HL-60 (cell line): ENCODE data around the gene CCDC183.
"Not testable (repeated sequence)": the region's sequence is repeated elsewhere in the genome, so short reads cannot be mapped to it uniquely, and the experiment has no call there.

Experiments
- DNase-seq, 2 experiments: peaks; one replicate each; pipeline ENCODE4 v3.0.0-alpha.2; 2010 to 2020; ENCODE audit warnings: low read depth in 1 of 2, low spot score in 1 of 2
- H3K27ac ChIP-seq: fragments of 250-450 bp; sonication (Bioruptor Pico); replicated peaks from 2 replicates; pipeline ENCODE4 v1.5.1; 2020; ENCODE audit warnings: mild to moderate bottlenecking, moderate library complexity
- H3K27me3 ChIP-seq: fragments of 250-450 bp; sonication (Bioruptor Pico); 2 replicates; pipeline ENCODE4 v1.5.1; 2021; ENCODE audit warnings: mild to moderate bottlenecking, moderate library complexity; ENCODE audit not compliant: insufficient read depth, poor library complexity, severe bottlenecking
- H3K4me3 ChIP-seq: replicated peaks from 2 replicates; pipeline ENCODE4 v1.5.1; 2011; ENCODE audit warnings: mild to moderate bottlenecking, control low read depth, low read length; ENCODE audit not compliant: insufficient read depth
- GABPA ChIP-seq: IDR thresholded peaks from 2 replicates; pipeline ENCODE4 v1.6.1; 2012; ENCODE audit warnings: low read depth
- POLR2AphosphoS5 ChIP-seq: IDR thresholded peaks from 2 replicates; pipeline ENCODE4 v1.6.1; 2012; ENCODE audit warnings: low read depth
- REST ChIP-seq: IDR thresholded peaks from 2 replicates; pipeline ENCODE4 v1.6.1; 2012; ENCODE audit warnings: low read depth; ENCODE audit not compliant: insufficient replicate concordance
- SPI1 ChIP-seq: IDR thresholded peaks from 2 replicates; pipeline ENCODE4 v1.6.1; 2012; ENCODE audit warnings: low read depth, mild to moderate bottlenecking, borderline replicate concordance
- TF ChIP-seq, protein P1 (sequence below): IDR thresholded peaks from one replicate; pipeline ENCODE4 v1.5.1; 2011; ENCODE audit warnings: low read length, control low read depth, inconsistent platforms; ENCODE audit not compliant: insufficient read depth

CCDC183 gene

DNA sequence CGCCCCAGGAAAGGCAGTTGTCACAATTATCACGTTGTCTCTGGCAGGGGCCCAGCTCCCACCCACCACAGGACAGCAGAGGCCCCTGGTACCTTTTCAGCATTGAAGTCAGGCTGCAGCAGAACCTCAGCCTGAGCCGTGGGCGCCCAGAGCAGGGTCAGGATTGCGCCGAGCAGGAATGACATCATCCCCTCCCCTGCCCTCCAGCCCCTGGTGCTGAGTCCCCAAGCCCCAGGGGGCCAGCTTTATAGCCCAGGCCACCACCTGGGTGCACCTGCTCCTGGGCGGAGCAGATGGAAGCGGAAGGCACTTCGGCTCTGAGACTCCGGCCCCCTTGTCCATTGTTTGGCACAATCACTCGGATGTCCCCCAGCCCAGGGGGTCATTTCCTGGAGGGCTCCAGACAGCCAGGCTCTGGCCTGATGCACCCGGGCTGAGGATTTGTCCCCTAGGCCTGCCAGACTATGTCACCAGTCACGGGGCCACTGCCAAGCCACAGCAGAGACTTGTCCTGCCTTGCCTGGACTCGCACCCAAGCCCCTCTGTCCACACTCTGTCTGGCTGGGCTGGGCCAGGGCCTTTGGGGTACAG lies 31.7 kb upstream of the CCDC183 start, which contains the start of gene LCN15:
LCN15 (minus strand) TSS at position 218 of the 591 bp plus-strand sequence; CDS start at position 188, 30 bp downstream.
- no peak for TF ChIP-seq GABPA
- TF ChIP-seq POLR2AphosphoS5: no peak
- TF ChIP-seq REST: no peak
- TF ChIP-seq SPI1: no peak
- TF ChIP-seq, protein P1, sequence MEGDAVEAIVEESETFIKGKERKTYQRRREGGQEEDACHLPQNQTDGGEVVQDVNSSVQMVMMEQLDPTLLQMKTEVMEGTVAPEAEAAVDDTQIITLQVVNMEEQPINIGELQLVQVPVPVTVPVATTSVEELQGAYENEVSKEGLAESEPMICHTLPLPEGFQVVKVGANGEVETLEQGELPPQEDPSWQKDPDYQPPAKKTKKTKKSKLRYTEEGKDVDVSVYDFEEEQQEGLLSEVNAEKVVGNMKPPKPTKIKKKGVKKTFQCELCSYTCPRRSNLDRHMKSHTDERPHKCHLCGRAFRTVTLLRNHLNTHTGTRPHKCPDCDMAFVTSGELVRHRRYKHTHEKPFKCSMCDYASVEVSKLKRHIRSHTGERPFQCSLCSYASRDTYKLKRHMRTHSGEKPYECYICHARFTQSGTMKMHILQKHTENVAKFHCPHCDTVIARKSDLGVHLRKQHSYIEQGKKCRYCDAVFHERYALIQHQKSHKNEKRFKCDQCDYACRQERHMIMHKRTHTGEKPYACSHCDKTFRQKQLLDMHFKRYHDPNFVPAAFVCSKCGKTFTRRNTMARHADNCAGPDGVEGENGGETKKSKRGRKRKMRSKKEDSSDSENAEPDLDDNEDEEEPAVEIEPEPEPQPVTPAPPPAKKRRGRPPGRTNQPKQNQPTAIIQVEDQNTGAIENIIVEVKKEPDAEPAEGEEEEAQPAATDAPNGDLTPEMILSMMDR: no peak
- Histone ChIP-seq H3K27ac (no peak within 1 kb of the TSS), H3K4me3 (no peak within 1 kb of the TSS), H3K27me3 (no peaks in the 10 kb centered on the region)
- DNase-seq: no peak

- Histone ChIP-seq H3K4me3 (no peak overlapping the region), H3K27ac (no peak overlapping the region), H3K27me3 (no peaks in the 10 kb centered on the region)
- TF ChIP-seq, protein P1: no peak
- no peak for TF ChIP-seq SPI1
- no peak for TF ChIP-seq REST
- TF ChIP-seq POLR2AphosphoS5: no peak
- TF ChIP-seq GABPA: no peak
- DNase-seq: no peak
These were observed 31.1 kb upstream of the CCDC183 start for GRCh38 chr9:136765041-136765440.

DNA sequence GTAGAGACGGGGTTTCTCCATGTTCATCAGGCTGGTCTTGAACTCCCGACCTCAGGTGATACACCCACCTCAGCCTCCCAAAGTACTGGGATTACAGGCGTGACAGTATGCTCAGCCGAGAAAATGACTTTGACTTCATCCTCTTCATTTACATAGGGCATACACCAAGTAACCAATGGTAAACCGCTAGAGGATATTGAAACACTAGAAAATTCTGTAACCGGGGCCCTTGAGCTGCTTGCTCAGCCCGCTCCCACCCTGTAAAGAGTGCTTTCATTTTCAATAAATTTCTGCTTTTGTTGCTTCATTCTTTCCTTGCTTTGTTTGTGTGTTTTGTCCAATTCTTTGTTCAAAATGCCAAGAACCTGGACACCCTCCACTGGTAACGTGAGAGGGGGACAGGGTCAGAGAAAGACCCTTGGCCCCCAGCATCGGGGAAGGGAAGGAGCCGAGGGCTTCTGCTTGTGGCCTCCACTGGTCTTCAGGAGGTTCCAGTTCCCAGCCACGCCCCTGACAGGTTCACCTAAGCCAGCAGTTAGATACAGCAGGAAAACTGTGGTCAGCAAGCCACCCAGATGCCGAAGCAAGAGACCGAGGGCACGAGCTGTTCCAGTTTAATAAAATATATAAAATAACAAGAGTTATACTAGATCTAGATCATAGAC lies 30.3 kb upstream of the CCDC183 start:
- H3K27ac ChIP-seq, DNase-seq, H3K4me3 ChIP-seq, H3K27me3 ChIP-seq: not testable (repeated sequence)

DNA sequence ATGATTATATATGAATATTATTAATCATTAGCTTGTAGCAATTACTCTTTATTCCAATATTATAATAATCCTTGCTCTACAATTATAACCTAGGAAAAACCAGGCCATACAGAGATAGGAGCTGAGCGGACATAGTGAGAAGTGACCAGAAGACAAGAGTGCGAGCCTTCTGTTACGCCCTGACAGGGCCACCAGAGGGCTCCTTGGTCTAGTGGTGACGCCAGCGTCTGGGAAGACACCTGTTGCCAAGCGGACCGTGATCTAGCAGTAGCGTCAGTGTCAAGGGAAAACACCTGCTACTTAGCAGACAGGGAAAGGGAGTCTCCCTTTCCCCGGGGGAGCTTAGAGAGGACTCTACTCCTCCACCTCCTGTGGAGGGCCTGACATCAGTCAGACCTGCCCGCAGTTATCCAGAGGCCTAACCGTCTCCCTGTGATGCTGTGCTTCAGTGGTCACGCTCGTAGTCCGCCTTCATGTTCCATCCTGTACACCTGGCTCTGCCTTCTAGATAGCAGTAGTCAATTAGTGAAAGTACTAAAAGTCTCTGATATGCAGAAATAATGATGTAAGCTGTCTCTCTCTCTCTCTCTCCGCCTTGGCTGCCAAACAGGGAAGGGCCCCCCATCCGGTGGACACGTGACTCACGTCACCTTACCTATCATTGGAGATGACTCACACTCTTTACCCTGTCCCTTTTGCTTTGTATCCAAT lies 29.6 kb upstream of the CCDC183 start:
- H3K27ac ChIP-seq, H3K4me3 ChIP-seq, H3K27me3 ChIP-seq: not testable (repeated sequence)
- DNase-seq: peak in 1 of 2 experiments; percentile 51
